Medulla oblongata (tissue), 1 donor: ENCODE data around the gene C3orf18.
A peak's percentile ranks its signal among the peaks of the same experiment; 100 is the strongest.

Source experiments
- DNase-seq: peaks from one replicate; pipeline ENCODE4 v3.0.0-alpha.2; 2015; ENCODE audit errors: extremely low spot score

Gene C3orf18

GRCh38 chr3:50580683-50581458 is 13.3 kb upstream of the C3orf18 start:
- no peak for DNase-seq

GRCh38 chr3:50577348-50577747 is 9.8 kb upstream of the C3orf18 start:
- no peak for DNase-seq

- DNase-seq, result no peak
These were observed 7.8 kb upstream of the C3orf18 start for GRCh38 chr3:50575372-50575771.

GRCh38 chr3:50574444-50574831 is 6.9 kb upstream of the C3orf18 start:
- no peak for DNase-seq

- DNase-seq, result no peak
These were observed 6.3 kb upstream of the C3orf18 start for GRCh38 chr3:50573566-50574443.

- no peak for DNase-seq
These were observed 5.3 kb upstream of the C3orf18 start for GRCh38 chr3:50572801-50573371.

GRCh38 chr3:50572158-50572557 is 4.6 kb upstream of the C3orf18 start:
- peak; percentile 86 for DNase-seq

GRCh38 chr3:50571486-50571885 is 3.9 kb upstream of the C3orf18 start:
- DNase-seq, result no peak

- no peak for DNase-seq
These were observed 3.1 kb upstream of the C3orf18 start for GRCh38 chr3:50570508-50571279.

GRCh38 chr3:50568947-50569749 is 1.6 kb upstream of the C3orf18 start, which contains the start of gene HEMK1:
Gene HEMK1, plus strand, starts transcription at chr3:50569522. Its CDS starts 1,583 bp downstream, at chr3:50571105.
- peak; percentile 97 for DNase-seq

- peak; percentile 15 for DNase-seq
These were observed 549 bp downstream of the C3orf18 start for GRCh38 chr3:50567011-50567385.

- no peak for DNase-seq
These were observed 3.2 kb downstream of the C3orf18 start for GRCh38 chr3:50564321-50564720.

GRCh38 chr3:50563867-50564266 is 3.7 kb downstream of the C3orf18 start:
- DNase-seq, result no peak

GRCh38 chr3:50562861-50563260 is 4.7 kb downstream of the C3orf18 start:
- no peak for DNase-seq

GRCh38 chr3:50559702-50560101 is 7.8 kb downstream of the C3orf18 start:
- DNase-seq, result no peak

GRCh38 chr3:50557915-50558314 is 9.6 kb downstream of the C3orf18 start:
- no peak for DNase-seq

GRCh38 chr3:50557106-50557505 is 10.4 kb downstream of the C3orf18 start:
- no peak for DNase-seq

- no peak for DNase-seq
These were observed 13.0 kb downstream of the C3orf18 start for GRCh38 chr3:50554553-50554952.

- DNase-seq, result no peak
These were observed 14.9 kb downstream of the C3orf18 start for GRCh38 chr3:50552598-50552997.

- no peak for DNase-seq
These were observed 15.7 kb downstream of the C3orf18 start for GRCh38 chr3:50551681-50552435.
